Body of pancreas (tissue), 4 donors: ENCODE results near the gene NAA25.

Experiments
- POLR2A ChIP-seq, 3 donors: fragments of 450-650 bp; IDR thresholded peaks; one replicate each; pipeline ENCODE4 v1.6.1; 2016; ENCODE audit warnings: antibody characterized with exemption in 3 of 3, mild to moderate bottlenecking in 2 of 3
- TF ChIP-seq, protein P1 (sequence below), 7 experiments: fragments of 450-650 bp in 4 of 7; fragments of 200-600 bp in 3 of 7; sonication (generic) in 3 of 7; IDR thresholded peaks; one replicate each; pipeline ENCODE4 v1.5.1; 2016 to 2019; ENCODE audit warnings: antibody characterized with exemption in 7 of 7

DNA sequence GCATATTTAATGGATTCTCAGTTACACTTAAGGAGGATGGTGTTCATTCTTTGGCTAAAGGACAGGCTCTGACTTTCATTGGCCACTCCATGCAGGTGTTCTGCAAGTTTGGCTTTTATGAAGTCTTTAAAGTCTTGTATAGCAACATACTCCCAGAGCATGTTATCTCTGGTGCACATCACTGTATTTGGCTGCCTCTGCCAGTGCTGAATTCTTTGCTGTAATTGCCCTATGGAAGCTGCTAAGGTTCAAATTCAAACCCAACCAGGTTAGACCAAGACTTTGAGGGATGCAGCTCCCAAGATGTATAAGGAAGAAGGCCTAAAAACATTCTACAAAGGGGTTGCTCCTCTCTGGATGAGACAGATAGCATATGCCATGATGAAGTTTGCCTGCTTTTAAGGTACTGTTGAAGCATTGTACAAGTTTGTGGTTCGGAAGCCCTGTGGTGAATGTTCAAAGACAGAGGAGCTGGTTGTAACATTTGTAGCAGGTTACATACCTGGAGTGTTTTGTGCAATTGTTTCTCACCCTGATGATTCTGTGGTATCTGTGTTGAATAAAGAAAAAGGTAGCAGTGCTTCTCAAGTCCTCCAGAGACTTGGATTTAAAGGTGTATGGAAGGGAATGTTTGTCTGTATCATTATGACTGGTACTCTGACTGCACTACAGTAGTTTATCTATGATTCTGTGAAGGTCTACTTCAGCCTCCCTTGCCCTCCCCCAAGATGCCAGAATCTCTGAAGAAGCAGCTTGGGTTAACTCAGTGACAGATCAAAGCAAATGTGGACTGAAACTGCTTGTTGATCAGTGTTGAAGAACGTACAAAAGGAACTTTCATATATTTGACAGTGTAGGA is 115.1 kb downstream of the NAA25 start:
- TF ChIP-seq, protein P1, sequence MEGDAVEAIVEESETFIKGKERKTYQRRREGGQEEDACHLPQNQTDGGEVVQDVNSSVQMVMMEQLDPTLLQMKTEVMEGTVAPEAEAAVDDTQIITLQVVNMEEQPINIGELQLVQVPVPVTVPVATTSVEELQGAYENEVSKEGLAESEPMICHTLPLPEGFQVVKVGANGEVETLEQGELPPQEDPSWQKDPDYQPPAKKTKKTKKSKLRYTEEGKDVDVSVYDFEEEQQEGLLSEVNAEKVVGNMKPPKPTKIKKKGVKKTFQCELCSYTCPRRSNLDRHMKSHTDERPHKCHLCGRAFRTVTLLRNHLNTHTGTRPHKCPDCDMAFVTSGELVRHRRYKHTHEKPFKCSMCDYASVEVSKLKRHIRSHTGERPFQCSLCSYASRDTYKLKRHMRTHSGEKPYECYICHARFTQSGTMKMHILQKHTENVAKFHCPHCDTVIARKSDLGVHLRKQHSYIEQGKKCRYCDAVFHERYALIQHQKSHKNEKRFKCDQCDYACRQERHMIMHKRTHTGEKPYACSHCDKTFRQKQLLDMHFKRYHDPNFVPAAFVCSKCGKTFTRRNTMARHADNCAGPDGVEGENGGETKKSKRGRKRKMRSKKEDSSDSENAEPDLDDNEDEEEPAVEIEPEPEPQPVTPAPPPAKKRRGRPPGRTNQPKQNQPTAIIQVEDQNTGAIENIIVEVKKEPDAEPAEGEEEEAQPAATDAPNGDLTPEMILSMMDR (IDR thresholded peaks at IDR 0.05) = no peak
- no peak for TF ChIP-seq POLR2A (IDR thresholded peaks at IDR 0.05)
